ENCODE measurements around the gene NANS. TPM values are rescaled to one million over a fixed set of nuclear protein-coding genes. Genes with fewer than 3 reads are reported as not detected.
"Not testable (repeated sequence)": the region's sequence is repeated elsewhere in the genome, so short reads cannot be mapped to it uniquely, and the experiment has no call there.

Gene NANS
- total and polyA plus RNA-seq, 5 donors, result 25.0 to 37.2 (median 32.0) TPM

DNA sequence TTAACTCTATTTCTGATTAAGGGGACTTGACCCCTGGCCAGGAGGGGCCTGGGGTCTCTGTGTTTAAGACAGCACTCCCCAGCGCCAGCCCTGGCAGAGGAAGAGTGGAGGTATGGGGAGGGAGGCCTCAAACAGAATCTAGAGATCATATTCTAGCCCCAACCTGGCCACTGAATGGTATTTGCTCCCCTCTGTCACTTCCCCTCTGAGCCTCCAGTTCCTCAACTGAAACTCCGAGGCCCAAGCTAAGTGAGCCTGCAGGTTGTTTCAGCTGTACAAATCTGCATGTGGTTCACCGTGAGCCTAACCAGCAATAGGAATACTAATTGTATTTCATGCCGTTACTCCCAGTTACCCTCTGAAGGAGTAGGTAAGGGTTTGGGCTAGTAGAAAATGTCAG lies 37.4 kb upstream of the NANS start:
- intact Hi-C loops (cut with DNase I), result no loop called here
- 90% methylated on average over 4 of the region's 4 CpGs for WGBS

DNA sequence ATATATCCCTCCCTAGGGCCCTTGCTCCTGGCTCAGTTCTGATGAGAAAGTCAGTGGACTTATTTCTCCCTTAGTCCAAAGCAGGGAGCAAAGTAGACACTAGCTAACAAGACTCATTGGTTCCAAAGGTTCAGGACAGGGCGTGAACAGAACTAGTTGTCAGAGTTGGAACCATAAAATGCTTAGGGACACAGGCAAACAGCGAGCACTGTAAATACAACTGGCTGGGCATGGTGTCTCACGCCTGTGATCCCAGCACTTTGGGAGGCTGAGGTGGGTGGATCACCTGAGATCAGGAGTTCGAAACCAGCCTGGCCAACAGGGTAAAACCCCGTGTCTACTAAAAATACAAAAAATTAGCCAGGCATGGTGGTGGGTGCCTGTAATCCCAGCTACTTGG lies 36.7 kb upstream of the NANS start:
- H3K27me3 ChIP-seq (ENCODE audit: control insufficient read depth, insufficient read depth); ATAC-seq; DNase-seq; intact Hi-C loops (cut with DNase I); H3K9me3 ChIP-seq (ENCODE audit: control insufficient read depth, low read length); H3K4me1 ChIP-seq (ENCODE audit: control insufficient read depth, insufficient read depth, low read length); H3K27ac ChIP-seq (ENCODE audit: low read length); H3K4me3 ChIP-seq (ENCODE audit: low read length): not testable (repeated sequence)
- WGBS, result 92% methylated on average over 5 of the region's 5 CpGs

More for the DNA sequence above, 37.4 kb upstream of the NANS start:
- DNase-seq (no peak), ATAC-seq (no peak)
- Histone ChIP-seq H3K4me1 (ENCODE audit: control insufficient read depth, insufficient read depth, low read length) (no peaks in the 10 kb centered on the region), H3K9me3 (ENCODE audit: control insufficient read depth, low read length) (no peaks in the 10 kb centered on the region), H3K27me3 (ENCODE audit: control insufficient read depth, insufficient read depth) (no peaks in the 10 kb centered on the region), H3K4me3 (ENCODE audit: low read length) (no peak overlapping the region), H3K27ac (ENCODE audit: low read length) (no peak overlapping the region)

DNA sequence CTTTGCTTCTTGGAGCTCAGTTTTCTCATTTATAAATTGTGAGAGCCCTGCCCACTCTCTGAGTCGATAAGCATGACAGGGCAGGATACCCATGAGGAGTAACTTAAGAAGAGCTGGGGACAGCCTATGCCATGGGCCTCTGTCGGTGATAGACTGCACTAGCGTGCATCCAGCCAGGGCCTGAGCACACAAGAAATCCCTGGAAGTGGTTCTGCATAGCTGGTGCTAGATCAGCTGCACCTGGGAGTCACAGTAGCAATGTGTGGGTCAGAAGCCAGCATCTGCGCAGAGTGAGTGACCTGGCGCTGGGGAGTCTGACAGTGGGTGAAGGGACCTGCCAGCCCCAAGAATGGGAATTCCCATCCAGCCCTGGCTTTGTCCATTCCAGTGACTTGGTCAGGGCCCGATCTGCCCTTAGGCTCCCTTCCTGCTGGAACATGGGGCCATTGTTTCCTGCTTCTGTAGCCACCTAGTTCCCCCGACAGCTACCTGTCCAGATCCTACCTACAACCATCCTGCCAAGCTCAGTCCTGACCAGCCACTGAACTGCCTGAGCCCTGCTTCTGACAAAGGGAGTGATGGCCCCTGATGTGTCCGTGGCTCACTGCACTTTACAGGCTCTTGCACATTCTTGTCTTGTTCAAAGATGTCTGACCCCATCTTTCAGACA lies 35.9 kb upstream of the NANS start:
- ATAC-seq (no peak), DNase-seq (no peak)
- Histone ChIP-seq H3K27me3 (ENCODE audit: control insufficient read depth, insufficient read depth) (no peaks in the 10 kb centered on the region), H3K4me1 (ENCODE audit: control insufficient read depth, insufficient read depth, low read length) (no peaks in the 10 kb centered on the region), H3K4me3 (ENCODE audit: low read length) (no peak overlapping the region), H3K27ac (ENCODE audit: low read length) (no peak overlapping the region), H3K9me3 (ENCODE audit: control insufficient read depth, low read length) (no peaks in the 10 kb centered on the region)
- intact Hi-C loops (cut with DNase I), result no loop called here
- 93% methylated on average over 8 of the region's 8 CpGs for WGBS

DNA sequence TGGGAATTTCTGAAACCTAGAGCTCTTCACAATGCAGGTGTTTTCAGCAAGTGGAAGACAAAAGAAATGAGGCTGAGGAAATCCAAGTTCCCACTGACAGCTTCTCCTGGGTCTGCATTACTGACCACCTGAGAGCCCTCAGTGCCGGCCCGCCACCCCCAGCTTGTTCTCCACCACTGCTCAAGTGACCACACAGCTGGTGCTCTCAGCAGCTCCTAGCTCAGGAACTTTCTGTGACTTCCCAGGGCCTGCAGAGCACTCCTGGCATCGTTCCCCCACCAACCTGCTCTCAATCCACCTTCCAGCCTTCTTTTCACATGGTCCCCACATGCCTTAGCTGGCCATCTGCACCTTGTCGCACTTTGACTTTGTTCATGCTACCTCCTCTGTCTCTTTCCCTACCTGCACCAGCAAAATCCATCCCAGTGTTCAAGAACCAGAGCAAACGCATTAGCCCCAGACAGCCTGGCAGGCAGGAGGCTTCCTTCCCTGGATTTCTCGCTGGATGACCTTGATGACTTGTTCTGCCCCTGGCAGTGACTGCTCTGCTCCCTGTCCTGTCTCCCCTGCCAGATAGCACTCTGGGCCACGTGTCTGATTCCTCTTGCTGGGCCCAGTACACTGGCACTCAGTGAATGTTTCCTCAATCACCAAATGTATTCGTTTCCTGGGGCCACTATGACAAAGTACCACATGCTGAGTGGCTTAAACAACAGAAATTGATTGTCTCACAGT lies 35.1 kb upstream of the NANS start:
- H3K4me1 ChIP-seq (ENCODE audit: control insufficient read depth, insufficient read depth, low read length), result no peaks in the 10 kb centered on the region
- intact Hi-C loops (cut with DNase I), result no loop called here
- H3K9me3 ChIP-seq (ENCODE audit: control insufficient read depth, low read length), result no peaks in the 10 kb centered on the region
- peak overlapping the region; percentile 76 for H3K27ac ChIP-seq (ENCODE audit: low read length)
- no peaks in the 10 kb centered on the region for H3K27me3 ChIP-seq (ENCODE audit: control insufficient read depth, insufficient read depth)
- ATAC-seq (peak; percentile 70 to 82), DNase-seq (peak in 2 of 3 donors; percentile 29 to 56)
- H3K4me3 ChIP-seq (ENCODE audit: low read length), result no peak overlapping the region
- WGBS, result 68% methylated on average over 8 of the region's 8 CpGs

DNA sequence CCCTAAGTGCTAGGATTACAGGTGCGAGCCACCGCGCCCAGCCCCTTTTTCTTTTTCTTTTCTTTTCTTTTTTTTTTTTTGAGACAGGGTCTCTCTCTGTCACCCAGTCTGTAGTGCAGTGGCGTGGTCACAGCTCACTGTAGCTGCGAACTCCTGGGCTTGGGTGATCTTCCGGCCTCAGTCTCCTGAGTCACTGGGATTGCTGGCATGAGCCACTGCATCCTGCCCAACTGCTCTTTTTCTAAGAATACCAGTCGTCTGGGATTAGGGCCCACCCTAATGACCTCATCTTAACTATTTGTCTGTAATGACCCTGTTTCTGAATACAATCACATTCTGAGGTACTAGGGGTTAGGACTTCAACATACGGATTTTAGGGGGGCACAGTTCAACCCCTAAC lies 34.1 kb upstream of the NANS start:
- no peak overlapping the region for H3K27ac ChIP-seq (ENCODE audit: low read length)
- no peaks in the 10 kb centered on the region for H3K9me3 ChIP-seq (ENCODE audit: control insufficient read depth, low read length)
- WGBS, result 75% methylated on average over 8 of the region's 8 CpGs
- DNase-seq (peak in 1 of 3 donors; percentile 23), ATAC-seq (peak in 1 of 2 donors; percentile 73)
- no peaks in the 10 kb centered on the region for H3K4me1 ChIP-seq (ENCODE audit: control insufficient read depth, insufficient read depth, low read length)
- intact Hi-C loops (cut with DNase I), result no loop called here
- no peak overlapping the region for H3K4me3 ChIP-seq (ENCODE audit: low read length)
- no peaks in the 10 kb centered on the region for H3K27me3 ChIP-seq (ENCODE audit: control insufficient read depth, insufficient read depth)

DNA sequence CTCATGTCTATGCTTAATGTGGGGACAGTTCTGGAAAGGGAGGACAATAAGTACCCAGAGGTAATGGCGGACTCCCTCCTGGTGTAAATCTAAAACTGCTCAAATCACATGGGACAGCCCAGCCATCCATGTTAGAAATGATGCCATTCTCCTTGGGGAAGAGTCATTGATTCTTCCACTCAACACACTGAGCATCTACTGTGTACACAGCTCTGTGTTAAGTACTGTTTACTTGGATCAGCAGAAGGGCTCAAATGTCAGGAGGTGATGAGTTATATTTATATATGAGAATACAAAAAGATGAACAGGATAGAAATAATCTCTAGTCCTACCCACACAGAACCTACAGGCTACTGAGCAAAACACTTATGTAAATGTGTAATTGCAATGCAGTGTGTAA lies 31.8 kb upstream of the NANS start:
- no peak for ATAC-seq
- Histone ChIP-seq H3K27me3 (ENCODE audit: control insufficient read depth, insufficient read depth) (no peaks in the 10 kb centered on the region), H3K9me3 (ENCODE audit: control insufficient read depth, low read length) (no peaks in the 10 kb centered on the region), H3K27ac (ENCODE audit: low read length) (no peak overlapping the region), H3K4me3 (ENCODE audit: low read length) (no peak overlapping the region), H3K4me1 (ENCODE audit: control insufficient read depth, insufficient read depth, low read length) (no peaks in the 10 kb centered on the region)
- intact Hi-C loops (cut with DNase I), result no loop called here
- 92% methylated on average over 1 of the region's 1 CpG for WGBS
- DNase-seq, result no peak

DNA sequence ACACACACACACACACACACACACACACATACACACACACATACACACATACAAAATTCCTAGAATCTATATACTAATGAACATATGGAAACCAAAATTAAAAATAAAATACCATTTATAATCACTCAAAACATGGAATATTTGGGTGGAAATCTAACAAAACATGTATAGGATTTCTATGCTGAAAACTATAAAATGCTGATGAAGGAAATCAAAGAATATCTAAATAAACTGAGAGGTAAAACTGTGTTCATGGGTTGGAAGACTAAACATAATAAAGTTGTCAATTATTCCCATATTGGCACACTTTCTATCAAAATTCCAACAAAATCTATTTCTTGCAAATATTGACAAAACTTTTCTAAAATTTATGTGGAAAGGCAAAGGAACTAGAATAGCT lies 25.4 kb upstream of the NANS start:
- no peak overlapping the region for H3K27ac ChIP-seq (ENCODE audit: low read length)
- ATAC-seq (no peak), DNase-seq (no peak)
- H3K4me3 ChIP-seq (ENCODE audit: low read length), result no peak overlapping the region
- H3K4me1 ChIP-seq (ENCODE audit: control insufficient read depth, insufficient read depth, low read length), result no peaks in the 10 kb centered on the region
- no peaks in the 10 kb centered on the region for H3K9me3 ChIP-seq (ENCODE audit: control insufficient read depth, low read length)
- intact Hi-C loops (cut with DNase I), result loop anchor here (5.0 to 10.0 kb wide), 4 partner anchors 46 to 106 kb away; partner anchors contain the start of genes ANP32B (in 2 of the 4) and TRMO (in 1 of the 4)
- H3K27me3 ChIP-seq (ENCODE audit: control insufficient read depth, insufficient read depth), result no peaks in the 10 kb centered on the region

DNA sequence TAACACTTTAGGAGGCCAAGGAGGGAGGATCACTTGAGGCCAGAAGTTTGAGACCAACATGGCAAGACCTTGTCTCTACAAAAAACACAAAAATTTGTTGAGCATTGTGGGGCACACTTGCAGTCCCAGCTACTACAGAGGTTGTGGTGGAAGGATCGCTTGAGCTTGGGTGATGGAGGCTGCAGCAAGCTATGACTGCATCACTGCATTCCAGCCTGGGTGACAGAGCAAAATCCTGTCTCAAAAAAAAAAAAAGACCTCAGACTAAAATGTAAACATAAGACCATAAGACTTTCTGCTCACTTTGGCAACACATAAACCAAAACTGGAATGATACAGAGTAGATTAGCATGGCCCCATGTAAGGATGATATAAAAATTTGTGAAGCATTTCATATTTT lies 24.6 kb upstream of the NANS start:
- DNase-seq (no peak), ATAC-seq (no peak)
- WGBS, result 93% methylated on average over 1 of the region's 1 CpG
- H3K27me3 ChIP-seq (ENCODE audit: control insufficient read depth, insufficient read depth), result no peaks in the 10 kb centered on the region
- intact Hi-C loops (cut with DNase I), result loop anchor here (5.0 to 10.0 kb wide), 4 partner anchors 47 to 107 kb away; partner anchors contain the start of genes ANP32B (in 2 of the 4) and TRMO (in 1 of the 4)
- H3K27ac ChIP-seq (ENCODE audit: low read length), result no peak overlapping the region
- H3K4me3 ChIP-seq (ENCODE audit: low read length), result no peak overlapping the region
- no peaks in the 10 kb centered on the region for H3K9me3 ChIP-seq (ENCODE audit: control insufficient read depth, low read length)
- peaks cover 4% of the 10 kb centered on the region for H3K4me1 ChIP-seq (ENCODE audit: control insufficient read depth, insufficient read depth, low read length)

DNA sequence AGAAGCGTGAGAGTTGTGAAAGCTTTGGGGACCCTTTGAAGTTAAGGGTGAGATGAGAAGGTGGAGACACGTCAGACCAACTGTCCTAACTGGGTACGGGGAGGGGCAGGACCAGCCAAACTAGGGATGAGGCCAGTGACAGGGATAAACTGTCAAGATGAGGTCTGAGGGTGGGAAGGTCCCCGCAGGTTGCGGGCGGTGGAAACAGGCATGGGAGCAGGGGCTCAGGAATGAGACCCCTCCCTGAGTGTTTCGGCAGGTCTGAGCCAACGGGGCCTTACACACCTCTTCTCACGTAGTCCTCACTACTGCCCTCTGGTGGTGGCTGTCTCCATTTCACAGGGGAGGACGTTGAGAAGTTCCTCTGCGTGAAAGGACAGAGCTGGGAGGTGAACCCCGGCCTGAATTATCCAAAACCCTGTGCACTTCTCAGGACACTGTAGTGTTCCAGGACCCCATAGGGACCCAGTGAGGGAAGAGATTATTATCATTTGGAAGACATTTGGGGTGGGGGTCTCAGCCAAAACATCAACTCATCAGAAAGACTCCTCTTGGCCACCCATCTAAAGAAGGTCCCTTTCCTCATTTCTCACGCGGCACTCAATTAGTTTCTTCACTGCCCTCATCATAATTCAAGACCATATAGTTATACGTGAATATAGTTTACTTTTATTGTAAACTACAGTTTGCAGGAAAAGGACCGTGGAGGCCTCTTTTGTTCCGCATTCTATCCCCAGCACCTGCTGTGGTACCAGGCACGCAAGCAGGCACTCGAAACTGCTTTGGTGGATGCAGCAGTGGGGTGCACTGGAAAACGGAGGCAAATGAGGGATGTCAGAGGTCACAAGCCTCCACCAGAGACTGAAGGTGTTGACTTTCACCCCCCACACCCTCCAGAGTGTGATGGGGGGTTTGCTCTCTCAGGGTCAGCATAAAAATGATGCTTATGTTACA lies 21.7 kb upstream of the NANS start:
- peaks cover 4% of the 10 kb centered on the region for H3K4me1 ChIP-seq (ENCODE audit: control insufficient read depth, insufficient read depth, low read length)
- DNase-seq, result peak; percentile 85 to 94 (median 90)
- no peak overlapping the region for H3K4me3 ChIP-seq (ENCODE audit: low read length)
- no peaks in the 10 kb centered on the region for H3K9me3 ChIP-seq (ENCODE audit: control insufficient read depth, low read length)
- intact Hi-C loops (cut with DNase I), result loop anchor here (2.0 to 10.0 kb wide), 6 partner anchors 50 to 113 kb away; partner anchors contain the start of genes TRMO (in 3 of the 4) and ANP32B (in 2 of the 4)
- 39% methylated on average over 20 of the region's 20 CpGs for WGBS
- no peak overlapping the region for H3K27ac ChIP-seq (ENCODE audit: low read length)
- ATAC-seq, result peak; percentile 83 to 88
- no peaks in the 10 kb centered on the region for H3K27me3 ChIP-seq (ENCODE audit: control insufficient read depth, insufficient read depth)

DNA sequence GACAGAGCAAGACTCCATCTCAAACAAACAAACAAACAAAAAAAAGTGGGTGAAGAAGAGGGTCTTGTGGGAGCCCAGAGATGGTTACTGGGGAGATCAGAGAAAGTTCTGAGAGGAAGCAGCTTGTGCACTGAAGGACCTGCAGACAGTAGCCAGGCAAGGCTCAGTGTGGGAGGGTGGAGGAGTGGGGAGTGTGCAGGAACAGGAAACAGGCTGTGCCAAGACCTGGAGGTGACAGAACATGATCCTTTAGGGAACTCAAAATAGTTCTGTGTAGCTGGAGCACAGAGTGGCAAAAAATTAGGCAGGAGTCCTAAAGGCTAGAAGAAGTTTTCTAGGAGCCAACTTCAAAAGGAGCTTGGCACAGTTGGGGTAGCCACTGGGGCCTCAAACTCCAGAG lies 19.2 kb upstream of the NANS start:
- ATAC-seq, result peak; percentile 93 to 94
- Histone ChIP-seq H3K4me1 (ENCODE audit: control insufficient read depth, insufficient read depth, low read length) (peaks cover 4% of the 10 kb centered on the region), H3K4me3 (ENCODE audit: low read length) (no peak overlapping the region), H3K27ac (ENCODE audit: low read length) (peak overlapping the region; percentile 78), H3K9me3 (ENCODE audit: control insufficient read depth, low read length) (no peaks in the 10 kb centered on the region), H3K27me3 (ENCODE audit: control insufficient read depth, insufficient read depth) (no peaks in the 10 kb centered on the region)
- DNase-seq, result peak; percentile 46 to 77 (median 73)
- intact Hi-C loops (cut with DNase I), result loop anchor here in 2 of 4 donors (5.0 to 10.0 kb wide), 3 partner anchors 53 to 115 kb away; partner anchors contain the start of genes TRMO (in 2 of the 2) and ANP32B (in 1 of the 2)

Measured in right cardiac atrium (tissue), 5 donors.